K562 (cell line): ENCODE data around the gene C1QTNF5. TPM values are rescaled to one million over a fixed set of nuclear protein-coding genes. Genes with fewer than 3 reads are reported as not detected.

Experiments used
- ATF3 ChIP-seq, 2 experiments: fragments of 450-650 bp in 1 of 2; sonication (generic) in 1 of 2; formaldehyde crosslinking in 1 of 2; IDR thresholded peaks in 1 of 2; conservative IDR thresholded peaks in 1 of 2; 2 replicates each; pipeline versions ENCODE4 v1.6.1 to v1.8.1; 2016 to 2023; ENCODE audit warnings: mild to moderate bottlenecking in 2 of 2, moderate library complexity in 2 of 2, inconsistent platforms in 1 of 2, missing genetic modification reagents in 1 of 2
- CAMTA2 ChIP-seq: fragments of 250-450 bp; sonication (Bioruptor Pico); conservative IDR thresholded peaks from 2 replicates; pipeline ENCODE4 v1.5.1; 2022
- CSDE1 ChIP-seq, 2 experiments: fragments of 450-650 bp; IDR thresholded peaks; 2 replicates each; pipeline ENCODE4 v1.6.1; 2016; ENCODE audit warnings: mild to moderate bottlenecking in 1 of 2
- ELF2 ChIP-seq: fragments of 250-450 bp; sonication (Bioruptor Pico); IDR thresholded peaks from 2 replicates; pipeline ENCODE4 v1.5.0; 2021; ENCODE audit warnings: mild to moderate bottlenecking
- ELK3 ChIP-seq: fragments of 450-650 bp; formaldehyde crosslinking; IDR thresholded peaks from 2 replicates; pipeline ENCODE4 v1.4.0; 2020; ENCODE audit warnings: mild to moderate bottlenecking
- KDM2B ChIP-seq: fragments of 250-450 bp; sonication (Bioruptor Pico); IDR thresholded peaks from 2 replicates; pipeline ENCODE4 v1.8.0; 2021; ENCODE audit warnings: mild to moderate bottlenecking, moderate library complexity
- NRF1 ChIP-seq, 2 experiments: fragments of 450-650 bp; IDR thresholded peaks in 1 of 2; conservative IDR thresholded peaks in 1 of 2; 2 replicates each; pipeline ENCODE4 v1.6.1; 2014; ENCODE audit warnings: mild to moderate bottlenecking in 2 of 2
- RBBP5 ChIP-seq: fragments of 200-600 bp; sonication (generic); IDR thresholded peaks from 2 replicates; pipeline ENCODE4 v1.6.1; 2012; ENCODE audit warnings: borderline replicate concordance, mild to moderate bottlenecking, low read length, control low read depth, inconsistent platforms; ENCODE audit not compliant: insufficient read depth, poor library complexity, severe bottlenecking
- ZBTB26 ChIP-seq: fragments of 450-650 bp; formaldehyde crosslinking; IDR thresholded peaks from 2 replicates; pipeline ENCODE4 v1.4.0; 2022; ENCODE audit warnings: missing genetic modification characterization
- ZBTB43 ChIP-seq: sonication (generic); formaldehyde crosslinking; IDR thresholded peaks from 2 replicates; pipeline ENCODE4 v1.8.0; 2023; ENCODE audit warnings: mild to moderate bottlenecking, missing genetic modification reagents
- ZC3H8 ChIP-seq: fragments of 450-650 bp; IDR thresholded peaks from 2 replicates; pipeline ENCODE4 v1.6.1; 2017
- ZFX ChIP-seq: sonication (generic); formaldehyde crosslinking; IDR thresholded peaks from 2 replicates; pipeline ENCODE4 v1.8.0; 2022; ENCODE audit warnings: mild to moderate bottlenecking, missing genetic modification reagents, moderate library complexity
- ZNF395 ChIP-seq: fragments of 200-800 bp; sonication (Bioruptor generic); IDR thresholded peaks from 2 replicates; pipeline ENCODE4 v1.6.1; 2017; ENCODE audit warnings: missing genetic modification characterization, missing compliant biosample characterization
- ZNF511 ChIP-seq: sonication (generic); formaldehyde crosslinking; IDR thresholded peaks from 2 replicates; pipeline ENCODE4 v1.8.0; 2022; ENCODE audit warnings: mild to moderate bottlenecking, missing genetic modification reagents
- polyA plus RNA-seq, 8 experiments: library from polyadenylated mRNA; depleted of rRNA in 4 of 8; stranded (reverse) in 5 of 8; unstranded in 3 of 8; fragments of >200 nt; fragmentation: Nextera tagmentation in 2 of 8; fragmentation: Illumina TruSeq in 1 of 8; extraction: Ambion mirVana in 2 of 8; extraction: Trizol in 1 of 8; gene quantifications; 2 replicates each; pipeline versions ENCODE4 v1.2.1 to v1.2.3, GENCODE V29; 2011 to 2014; ENCODE audit warnings: inconsistent platforms in 1 of 8, missing spikeins in 1 of 8
- total RNA-seq, 7 experiments: library from RNA; depleted of rRNA in 6 of 7; stranded (reverse); fragments of >200 nt in 6 of 7; fragmentation: Illumina TruSeq in 2 of 7; extraction: Trizol in 2 of 7; gene quantifications; 2 replicates each; pipeline versions ENCODE4 v1.2.1 to v1.2.3, GENCODE V29; 2011 to 2021; ENCODE audit warnings: low replicate concordance in 1 of 7
- TF ChIP-seq, protein P1 (sequence below): fragments of 450-650 bp; formaldehyde crosslinking; IDR thresholded peaks from 2 replicates; pipeline ENCODE4 v1.4.0; 2020; ENCODE audit warnings: mild to moderate bottlenecking, moderate library complexity
- TF ChIP-seq, protein P2 (sequence below): fragments of 450-650 bp; formaldehyde crosslinking; IDR thresholded peaks from 2 replicates; pipeline ENCODE4 v1.4.0; 2020; ENCODE audit warnings: mild to moderate bottlenecking, moderate library complexity

Gene C1QTNF5
- total and polyA plus RNA-seq, 9 of the 15 experiments (the other 6 are each of a cell fraction or from before 2014, with no cell fraction given) = 0.07 to 0.76 (median 0.24) TPM; not detected in 1

GRCh38 chr11:119339589-119340334 is 921 bp downstream of the C1QTNF5 start (continued):
- TF ChIP-seq ZNF511 (no peak), CSDE1 (IDR thresholded peaks at IDR 0.05) (no peak), CAMTA2 (CRISPR knock-in tag) (no peak), KDM2B (CRISPR knock-in tag) (peak; percentile 75; the same call in 1 of the 2 replicates), RBBP5 (peak; percentile 62), NRF1 (conservative IDR thresholded peaks at IDR 0.05 in 1 of 2, IDR thresholded peaks at IDR 0.05 in 1 of 2) (peak; percentile 71 to 77), ELK3 (CRISPR knock-in tag) (no peak), ZFX (CRISPR knock-in tag) (peak; percentile 58), ZBTB43 (CRISPR knock-in tag) (no peak), ATF3 (IDR thresholded peaks at IDR 0.05) (no peak), ATF3 (CRISPR knock-in tag; conservative IDR thresholded peaks at IDR 0.05) (no peak), ZNF395 (CRISPR knock-in tag) (peak; percentile 46; the same call in 1 of the 2 replicates), ZBTB26 (no peak), ZC3H8 (no peak), ELF2 (no peak)
- TF ChIP-seq, protein P1, sequence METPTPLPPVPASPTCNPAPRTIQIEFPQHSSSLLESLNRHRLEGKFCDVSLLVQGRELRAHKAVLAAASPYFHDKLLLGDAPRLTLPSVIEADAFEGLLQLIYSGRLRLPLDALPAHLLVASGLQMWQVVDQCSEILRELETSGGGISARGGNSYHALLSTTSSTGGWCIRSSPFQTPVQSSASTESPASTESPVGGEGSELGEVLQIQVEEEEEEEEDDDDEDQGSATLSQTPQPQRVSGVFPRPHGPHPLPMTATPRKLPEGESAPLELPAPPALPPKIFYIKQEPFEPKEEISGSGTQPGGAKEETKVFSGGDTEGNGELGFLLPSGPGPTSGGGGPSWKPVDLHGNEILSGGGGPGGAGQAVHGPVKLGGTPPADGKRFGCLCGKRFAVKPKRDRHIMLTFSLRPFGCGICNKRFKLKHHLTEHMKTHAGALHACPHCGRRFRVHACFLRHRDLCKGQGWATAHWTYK (CRISPR knock-in tag) = no peak
- TF ChIP-seq, protein P2, sequence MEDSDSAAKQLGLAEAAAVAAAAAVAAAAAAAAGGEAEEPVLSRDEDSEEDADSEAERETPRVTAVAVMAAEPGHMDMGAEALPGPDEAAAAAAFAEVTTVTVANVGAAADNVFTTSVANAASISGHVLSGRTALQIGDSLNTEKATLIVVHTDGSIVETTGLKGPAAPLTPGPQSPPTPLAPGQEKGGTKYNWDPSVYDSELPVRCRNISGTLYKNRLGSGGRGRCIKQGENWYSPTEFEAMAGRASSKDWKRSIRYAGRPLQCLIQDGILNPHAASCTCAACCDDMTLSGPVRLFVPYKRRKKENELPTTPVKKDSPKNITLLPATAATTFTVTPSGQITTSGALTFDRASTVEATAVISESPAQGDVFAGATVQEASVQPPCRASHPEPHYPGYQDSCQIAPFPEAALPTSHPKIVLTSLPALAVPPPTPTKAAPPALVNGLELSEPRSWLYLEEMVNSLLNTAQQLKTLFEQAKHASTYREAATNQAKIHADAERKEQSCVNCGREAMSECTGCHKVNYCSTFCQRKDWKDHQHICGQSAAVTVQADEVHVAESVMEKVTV = peak; percentile 40; the same call in 1 of the 2 replicates
